ENCODE results near the gene MAMDC2.

MAMDC2 gene

DNA sequence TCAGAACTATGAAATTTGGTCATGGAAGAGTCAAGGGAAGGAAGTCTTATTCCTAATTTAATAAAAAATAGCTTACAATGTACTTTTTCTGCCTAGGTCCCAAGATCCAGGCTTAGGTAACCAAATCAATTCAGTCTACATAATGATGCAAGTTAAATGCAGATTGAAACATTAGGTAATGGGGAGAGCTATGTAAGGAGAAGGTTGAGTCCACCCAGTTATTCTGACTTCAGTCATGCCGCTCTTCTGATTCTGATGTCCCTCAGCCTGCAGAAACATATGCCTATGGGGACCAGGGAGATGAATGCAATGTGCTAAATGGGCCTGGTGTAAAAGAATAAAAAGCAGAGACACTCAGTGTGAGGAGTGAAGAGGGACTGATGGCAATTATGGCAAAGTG, 63.9 kb downstream of the MAMDC2 start:
- DNase-seq (ENCODE audit: low spot score): no peak

DNA sequence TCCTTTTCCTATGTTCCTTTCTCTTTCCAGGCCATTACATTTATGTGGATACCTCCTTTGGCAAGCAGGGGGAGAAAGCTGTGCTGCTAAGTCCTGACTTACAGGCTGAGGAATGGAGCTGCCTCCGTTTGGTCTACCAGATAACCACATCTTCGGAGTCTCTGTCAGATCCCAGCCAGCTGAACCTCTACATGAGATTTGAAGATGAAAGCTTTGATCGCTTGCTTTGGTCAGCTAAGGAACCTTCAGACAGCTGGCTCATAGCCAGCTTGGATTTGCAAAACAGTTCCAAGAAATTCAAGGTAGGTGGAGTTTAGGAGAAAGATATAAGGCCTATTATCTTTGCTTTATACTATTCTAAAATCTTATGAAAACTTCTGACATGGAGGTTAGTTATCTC, 64.5 kb downstream of the MAMDC2 start:
- DNase-seq (ENCODE audit: low spot score): no peak

DNA sequence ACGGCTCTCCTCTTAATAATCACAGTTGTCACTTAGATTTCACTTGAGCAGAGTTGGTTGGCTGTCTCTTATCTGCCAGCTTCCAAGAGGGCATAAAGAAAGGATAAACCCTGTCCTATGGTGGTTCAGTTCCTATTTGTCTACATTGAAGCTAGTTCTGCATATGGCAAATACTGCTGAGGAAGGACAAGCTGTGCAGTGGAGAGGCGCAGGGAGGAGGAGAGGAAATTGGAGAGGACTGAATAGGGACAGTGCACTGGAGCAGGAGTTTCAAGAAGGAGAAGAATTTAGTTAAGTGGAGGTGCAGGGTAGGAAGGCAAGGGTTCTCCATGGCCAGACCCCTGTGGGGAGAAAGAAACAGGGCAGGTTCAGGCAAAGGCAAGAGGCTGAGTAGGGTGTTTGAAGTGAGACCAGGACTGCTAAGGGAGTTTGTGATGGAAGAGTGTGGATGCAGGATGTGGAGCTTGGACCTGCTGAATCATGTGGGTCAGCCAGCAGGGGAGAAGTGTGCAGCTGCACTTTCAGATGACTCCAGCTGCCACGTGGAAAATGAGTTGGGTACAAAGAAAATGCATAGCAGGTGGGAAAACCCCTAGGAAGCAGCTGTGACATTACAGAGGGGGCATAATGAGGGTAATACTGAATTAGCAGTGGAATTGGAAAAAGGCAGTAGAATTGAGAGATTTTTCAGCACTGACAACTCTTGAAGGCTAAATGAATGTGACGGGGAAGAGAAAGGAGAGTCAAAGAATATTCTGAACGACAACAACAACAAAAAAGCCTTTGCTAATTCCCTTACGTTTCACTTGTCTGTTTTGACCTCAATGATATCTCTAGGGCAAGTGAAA, 66.8 kb downstream of the MAMDC2 start:
- peak; percentile 71 for DNase-seq (ENCODE audit: low spot score)

DNA sequence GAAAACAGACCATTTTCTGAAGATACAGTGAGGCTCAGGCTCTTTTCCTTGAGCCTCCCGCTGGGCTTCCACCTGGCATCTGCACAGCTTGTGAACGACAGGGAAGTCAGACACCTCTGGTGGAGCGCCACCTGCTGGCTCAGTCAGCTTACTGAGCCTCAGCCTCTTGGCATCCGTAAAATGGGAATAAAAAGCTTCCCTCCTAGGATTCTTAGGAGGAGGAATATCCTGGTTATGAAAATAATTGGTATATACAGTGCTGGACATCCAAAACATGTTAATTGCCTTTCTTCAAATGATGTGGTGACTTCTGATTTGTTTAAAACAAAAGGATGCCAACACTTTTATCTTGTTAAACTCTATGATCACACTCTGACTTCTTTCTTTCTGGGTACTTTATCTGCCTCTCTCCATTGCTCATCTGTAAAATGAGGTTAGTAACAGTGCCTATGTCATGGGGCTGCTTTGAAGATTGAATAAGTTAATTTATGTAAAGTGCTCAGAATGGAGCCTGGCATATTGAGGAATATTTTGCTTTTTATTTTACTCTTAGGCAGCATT, 67.5 kb downstream of the MAMDC2 start:
- peak; percentile 83 for DNase-seq (ENCODE audit: low spot score)

DNA sequence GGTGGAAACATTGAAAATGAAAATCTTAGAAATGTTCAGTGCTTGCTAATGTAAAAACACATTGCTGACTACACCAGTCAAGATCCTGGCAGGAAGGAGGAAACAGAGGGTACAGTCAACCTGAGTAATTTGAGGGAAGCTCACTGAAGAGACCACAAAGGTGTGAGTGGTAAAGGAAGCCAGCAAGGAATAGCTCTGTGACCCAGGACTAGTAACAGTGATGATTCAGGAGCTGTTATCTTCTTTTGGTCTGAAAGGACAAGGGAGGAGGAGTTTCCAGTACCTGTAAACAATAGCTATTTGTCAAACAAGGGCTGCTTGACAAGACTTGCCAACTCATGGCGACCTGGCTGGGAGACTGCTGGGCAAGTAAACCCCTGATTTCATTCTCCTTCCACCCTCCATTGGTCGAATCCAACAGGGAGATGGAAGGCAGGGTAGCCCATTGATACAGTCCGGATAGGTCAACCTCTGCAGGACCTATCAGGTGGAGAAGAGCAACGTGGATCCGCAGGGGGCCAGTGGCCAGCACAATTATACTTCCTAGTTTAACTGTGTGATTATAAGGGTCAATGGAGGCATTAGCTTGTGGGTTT, 68.1 kb downstream of the MAMDC2 start:
- DNase-seq (ENCODE audit: low spot score): peak; percentile 97

DNA sequence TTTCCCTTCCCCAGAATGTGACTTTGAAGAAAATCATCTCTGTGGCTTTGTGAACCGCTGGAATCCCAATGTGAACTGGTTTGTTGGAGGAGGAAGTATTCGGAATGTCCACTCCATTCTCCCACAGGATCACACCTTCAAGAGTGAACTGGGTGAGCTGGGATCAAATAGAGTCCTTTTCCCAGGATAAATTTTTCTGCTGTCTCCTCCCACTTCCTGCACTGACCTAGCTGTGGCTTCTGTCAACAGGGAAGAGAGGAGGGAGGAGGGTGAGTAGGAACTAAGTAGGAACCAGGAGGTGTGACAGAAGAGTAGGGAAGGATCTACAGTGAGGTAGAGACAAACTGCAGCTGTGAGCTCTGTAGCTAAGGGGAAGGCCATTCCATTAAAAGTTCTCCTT, 69.3 kb downstream of the MAMDC2 start:
- DNase-seq (ENCODE audit: low spot score): peak; percentile 90

DNA sequence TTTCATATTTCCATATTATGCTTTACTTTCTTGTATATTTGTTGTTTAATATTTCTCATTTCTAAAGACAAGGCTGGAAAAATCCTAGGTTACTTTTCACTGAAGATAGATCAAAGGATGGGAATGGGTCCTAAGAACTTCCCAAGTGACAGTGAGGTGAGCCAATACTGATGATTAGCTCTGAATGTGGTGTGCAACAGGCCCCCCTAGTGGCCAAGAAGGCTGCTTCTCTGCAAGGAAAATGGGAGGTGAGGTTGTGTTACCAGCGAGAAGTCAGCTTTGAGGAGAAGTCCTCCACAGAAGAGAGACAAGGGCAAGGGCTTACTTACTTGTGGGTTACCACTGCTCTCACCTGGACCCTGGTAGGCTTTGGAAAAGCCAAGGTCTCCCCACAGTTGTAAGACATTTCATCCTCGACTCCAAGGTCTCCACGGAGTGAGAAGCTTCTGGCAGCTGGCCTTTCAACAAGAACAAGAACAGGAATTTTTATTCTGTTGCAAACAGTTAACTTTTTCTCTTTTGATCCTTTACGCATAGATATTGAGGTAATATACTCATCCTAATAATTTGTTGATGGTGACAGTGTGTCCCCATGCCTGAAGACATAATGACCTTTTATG, 69.9 kb downstream of the MAMDC2 start:
- DNase-seq (ENCODE audit: low spot score): peak; percentile 55

DNA sequence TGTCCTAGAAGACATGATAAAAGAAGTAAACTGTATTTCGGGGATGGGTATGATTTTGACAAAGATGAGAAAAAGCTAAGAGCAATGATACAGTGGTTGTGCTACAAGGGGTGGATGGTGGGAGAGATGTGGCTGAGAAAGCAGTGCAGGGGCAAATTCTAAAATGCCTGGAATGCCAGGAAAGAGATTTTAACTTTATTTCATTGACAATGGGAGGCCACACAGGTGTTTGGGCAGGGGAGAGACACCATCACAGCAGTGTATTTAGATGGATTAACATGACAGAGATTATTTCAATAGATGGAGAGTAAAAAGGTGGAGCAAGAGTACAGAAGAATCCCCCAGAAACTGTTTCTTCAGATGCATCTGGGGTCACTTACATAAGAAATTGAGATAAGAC, 71.2 kb downstream of the MAMDC2 start:
- no peak for DNase-seq (ENCODE audit: low spot score)

DNA sequence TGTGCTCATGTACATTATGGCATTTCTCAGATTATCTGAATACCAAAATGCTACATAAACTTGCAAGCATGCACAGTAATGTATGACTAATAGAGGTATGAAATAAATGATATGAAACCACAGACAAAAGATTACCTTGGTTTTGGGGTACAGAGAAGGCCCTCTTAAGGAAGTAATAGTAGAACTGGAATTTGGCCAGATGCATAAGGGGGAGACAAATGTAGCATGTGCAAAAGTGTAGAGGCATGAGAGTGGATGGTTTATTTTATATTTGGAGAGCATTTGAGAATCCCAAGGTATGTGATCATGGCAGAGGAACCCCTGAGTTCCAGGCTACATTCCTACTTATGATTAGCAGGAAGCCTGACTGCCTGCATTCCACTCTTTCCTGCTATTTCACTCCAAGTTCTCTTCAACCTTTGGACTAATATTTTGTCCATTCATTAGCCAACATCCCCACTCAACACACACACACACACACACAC, 74.2 kb downstream of the MAMDC2 start:
- DNase-seq (ENCODE audit: low spot score): peak; percentile 80

DNA sequence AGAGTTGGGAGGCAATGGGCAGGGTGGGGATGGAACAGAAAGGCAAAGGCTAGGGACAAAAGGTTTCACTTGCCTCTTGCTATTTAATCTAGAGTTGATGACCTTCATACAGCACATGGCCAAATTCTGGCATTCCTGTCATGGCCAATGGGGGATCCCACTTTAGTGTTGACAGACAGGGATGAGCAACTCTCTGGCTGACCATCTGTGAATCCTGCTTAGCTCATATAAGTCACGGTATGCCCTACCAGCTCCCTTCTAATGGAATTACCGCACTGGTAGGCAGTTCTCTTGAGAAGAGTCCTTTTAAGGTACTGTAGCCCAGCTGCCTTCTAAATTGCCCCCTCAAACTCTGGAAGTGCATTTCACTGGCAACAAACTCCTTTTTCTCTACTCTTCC, 76.1 kb downstream of the MAMDC2 start:
- peak; percentile 55 for DNase-seq (ENCODE audit: low spot score)

DNA sequence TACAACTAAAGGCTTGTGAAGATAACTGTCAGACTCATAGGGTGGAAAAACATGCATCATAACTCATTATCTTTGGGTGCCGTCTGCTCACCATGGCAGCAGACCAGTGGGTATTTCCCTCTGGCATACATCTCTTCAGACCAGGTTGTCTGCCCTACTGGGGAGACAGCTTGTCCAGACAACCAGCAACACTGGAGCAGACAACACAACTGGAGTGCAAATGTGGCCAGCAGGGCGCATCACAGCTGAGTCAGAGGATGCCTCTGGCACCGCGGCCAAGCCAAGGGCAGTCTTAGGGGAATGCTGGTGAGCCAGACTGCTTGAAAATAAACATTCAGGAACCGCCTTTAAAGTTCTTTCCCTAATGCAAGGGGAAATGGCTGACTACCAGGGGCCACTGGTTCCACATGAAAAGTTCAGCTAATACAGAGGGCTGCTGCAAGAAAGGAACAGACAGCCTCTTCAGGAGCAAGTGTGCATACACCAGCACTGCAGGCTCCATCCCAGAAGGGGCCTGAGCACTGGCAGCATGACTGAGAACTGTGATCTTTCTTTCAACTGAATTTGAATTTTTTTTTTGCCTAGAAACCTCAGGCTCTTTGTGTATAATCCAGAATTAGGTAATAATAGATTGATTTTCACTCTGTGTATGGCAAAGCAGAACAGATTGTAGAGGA, 77.3 kb downstream of the MAMDC2 start:
- peak; percentile 99 for DNase-seq (ENCODE audit: low spot score)

DNA sequence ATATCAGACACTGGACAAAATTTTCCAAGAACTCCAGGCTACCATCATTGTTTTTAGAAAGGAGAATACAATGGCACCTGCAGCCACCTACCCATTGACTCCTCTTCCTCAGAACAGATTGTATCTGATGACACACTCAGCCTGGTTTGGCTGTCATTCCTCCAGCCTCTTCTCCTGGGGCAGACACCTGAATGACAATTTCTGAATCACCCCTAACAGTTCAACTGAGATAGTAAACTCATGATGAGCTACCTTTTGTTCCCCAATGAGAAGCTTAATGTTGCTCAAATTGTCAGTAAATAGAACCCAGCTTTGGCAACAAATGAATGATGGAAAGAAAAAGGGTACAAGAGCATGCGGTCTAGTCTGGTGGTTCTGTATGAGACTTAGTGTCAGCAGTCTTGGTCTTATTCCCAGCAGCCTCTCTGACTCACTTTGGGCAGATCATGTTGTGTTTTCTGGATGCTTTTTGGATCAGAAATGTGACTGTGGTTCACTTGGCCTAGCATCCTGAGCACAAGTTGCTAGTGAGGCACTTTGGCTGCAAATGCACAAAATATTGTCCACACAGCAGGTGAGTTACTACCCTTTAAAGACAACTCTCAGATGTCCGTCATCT, 78.3 kb downstream of the MAMDC2 start:
- DNase-seq (ENCODE audit: low spot score): peak; percentile 56

DNA sequence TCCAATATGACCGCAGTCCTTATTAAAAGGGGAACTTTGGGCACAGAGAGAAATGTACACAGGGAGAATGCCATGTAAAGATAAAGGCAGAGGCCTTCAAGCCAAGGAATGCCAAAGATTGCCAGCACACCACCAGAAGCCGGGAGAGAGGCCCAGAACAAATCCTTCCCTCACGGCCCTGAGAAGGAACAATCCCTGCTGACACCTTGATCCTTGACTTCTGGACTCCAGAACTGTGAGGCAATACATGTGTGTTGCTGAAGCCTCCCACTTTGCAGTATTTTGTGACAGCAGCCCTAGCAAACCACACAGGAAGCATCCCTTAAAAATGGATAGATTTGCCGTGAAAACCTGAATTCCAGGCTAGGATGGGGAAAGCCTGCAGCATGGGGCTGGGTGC, 80.0 kb downstream of the MAMDC2 start:
- DNase-seq (ENCODE audit: low spot score): no peak

DNA sequence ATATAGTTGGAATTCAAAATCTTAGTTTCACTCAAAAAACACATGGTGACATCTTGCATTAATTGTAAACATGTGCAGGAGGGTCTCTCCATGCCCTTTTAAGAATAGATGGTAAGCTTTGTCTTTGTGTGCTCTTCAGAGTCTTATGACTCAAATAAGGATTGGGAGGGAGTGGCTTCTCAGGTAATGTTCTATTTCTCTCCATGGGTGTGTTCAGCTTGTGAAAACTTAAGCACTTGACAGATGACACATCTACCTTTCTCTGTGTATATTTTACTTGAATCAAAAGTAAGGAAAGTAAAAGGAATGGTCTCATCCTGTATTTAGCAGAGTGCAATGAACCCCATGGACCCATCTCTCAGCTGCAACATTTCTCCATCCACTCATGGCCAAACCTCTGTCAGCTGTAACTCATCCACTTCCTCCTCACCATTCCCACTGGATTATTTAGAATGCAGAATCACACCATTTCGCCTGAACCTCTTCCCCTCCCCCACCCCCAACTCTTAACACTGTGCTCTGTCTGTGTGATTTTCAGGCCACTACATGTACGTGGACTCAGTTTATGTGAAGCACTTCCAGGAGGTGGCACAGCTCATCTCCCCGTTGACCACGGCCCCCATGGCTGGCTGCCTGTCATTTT, 82.1 kb downstream of the MAMDC2 start:
- DNase-seq (ENCODE audit: low spot score): no peak

DNA sequence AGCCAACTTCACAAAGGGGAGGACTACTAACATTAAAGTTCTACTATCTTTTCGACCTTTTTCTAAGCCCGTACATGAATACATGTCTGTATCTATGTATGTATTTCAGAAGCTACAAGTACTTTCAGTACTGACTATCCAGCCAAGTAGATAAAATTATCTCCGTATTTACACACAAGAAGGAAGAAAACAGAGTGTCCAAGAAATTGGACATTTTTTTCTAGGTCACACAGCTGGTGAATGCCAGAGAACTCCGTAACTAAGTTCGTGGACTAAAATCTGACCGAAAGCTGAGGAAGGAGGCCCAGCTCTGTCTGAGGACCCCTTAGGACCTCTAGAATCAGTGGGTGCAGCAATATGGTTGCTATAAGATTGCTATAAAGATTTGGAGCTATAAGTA, 83.4 kb downstream of the MAMDC2 start:
- no peak for DNase-seq (ENCODE audit: low spot score)

DNA sequence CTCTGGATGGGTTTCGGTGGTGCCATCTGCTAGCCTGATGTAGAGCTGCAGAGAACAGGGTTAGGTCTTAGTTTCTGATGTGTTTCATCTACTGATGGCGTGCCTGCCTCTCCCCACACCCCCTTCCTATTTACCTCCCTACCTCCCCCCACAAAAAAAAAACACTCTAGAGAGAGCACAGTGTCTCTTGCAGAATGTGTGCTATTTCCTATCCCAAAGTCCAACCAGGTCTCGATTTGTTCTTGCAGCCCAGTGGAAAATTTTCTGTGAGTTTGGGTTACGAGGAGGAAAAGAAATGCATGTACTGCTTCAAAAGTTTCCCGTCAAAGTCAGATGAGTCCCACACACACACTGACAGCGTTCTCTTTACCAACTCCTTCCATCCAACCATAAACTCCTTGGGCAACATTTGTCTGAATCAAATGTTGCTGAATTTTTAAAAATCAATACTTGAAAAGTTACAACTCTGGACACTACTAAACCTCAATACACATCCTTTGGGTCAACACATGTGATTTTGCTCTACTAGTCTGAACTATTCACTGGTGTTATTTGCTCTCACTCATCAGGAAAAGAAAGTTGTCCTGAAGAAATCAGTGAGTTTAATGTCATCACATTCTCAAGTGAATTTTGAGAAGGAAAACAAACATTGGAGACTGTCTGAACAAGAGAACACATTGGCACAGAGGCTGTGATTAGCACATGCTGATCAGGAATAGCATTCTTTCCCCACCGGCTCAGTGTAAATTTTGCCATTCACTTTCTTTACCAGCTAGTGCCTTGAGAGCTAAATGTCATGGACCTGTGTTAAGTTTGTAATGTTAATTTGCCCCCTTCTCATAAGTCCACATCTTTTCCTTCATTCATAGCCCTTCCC, 84.1 kb downstream of the MAMDC2 start:
- no peak for DNase-seq (ENCODE audit: low spot score)

DNA sequence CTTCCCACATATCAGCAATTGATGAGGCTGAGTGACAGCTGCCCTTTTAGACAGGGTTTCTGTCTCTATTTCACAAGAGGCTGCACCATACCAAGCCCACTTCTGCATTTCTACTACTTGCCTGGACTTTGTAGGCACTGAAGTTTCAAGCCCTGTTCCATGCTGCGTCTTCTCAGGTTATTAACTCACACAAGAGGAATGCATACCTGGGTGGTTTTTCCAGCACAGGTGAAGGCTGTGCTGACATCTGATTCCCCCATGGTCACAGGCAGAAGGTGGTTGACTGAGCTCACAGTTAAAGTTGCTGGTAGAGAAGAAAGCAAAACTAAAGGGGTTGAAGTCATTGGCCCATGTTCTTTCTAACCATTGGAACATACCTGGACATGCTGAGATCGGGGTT, 86.6 kb downstream of the MAMDC2 start:
- DNase-seq (ENCODE audit: low spot score): peak; percentile 43

DNA sequence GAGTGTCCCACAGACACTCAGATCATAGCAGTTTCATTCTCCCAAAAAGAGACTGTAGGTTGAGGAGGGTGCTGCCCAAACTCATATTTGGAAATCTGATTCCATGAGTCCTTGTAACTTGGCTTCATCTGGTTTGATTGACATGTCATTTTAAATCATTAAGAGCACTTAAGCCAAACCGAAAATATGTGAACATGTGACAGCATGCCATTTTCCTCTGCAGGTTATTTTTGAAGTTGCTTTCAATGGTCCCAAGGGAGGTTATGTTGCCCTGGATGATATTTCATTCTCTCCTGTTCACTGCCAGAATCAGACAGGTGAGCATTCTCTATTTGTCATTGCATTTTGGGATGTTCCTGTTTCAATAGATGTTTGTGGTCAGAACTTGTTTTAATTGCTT, 87.6 kb downstream of the MAMDC2 start:
- DNase-seq (ENCODE audit: low spot score): no peak

DNA sequence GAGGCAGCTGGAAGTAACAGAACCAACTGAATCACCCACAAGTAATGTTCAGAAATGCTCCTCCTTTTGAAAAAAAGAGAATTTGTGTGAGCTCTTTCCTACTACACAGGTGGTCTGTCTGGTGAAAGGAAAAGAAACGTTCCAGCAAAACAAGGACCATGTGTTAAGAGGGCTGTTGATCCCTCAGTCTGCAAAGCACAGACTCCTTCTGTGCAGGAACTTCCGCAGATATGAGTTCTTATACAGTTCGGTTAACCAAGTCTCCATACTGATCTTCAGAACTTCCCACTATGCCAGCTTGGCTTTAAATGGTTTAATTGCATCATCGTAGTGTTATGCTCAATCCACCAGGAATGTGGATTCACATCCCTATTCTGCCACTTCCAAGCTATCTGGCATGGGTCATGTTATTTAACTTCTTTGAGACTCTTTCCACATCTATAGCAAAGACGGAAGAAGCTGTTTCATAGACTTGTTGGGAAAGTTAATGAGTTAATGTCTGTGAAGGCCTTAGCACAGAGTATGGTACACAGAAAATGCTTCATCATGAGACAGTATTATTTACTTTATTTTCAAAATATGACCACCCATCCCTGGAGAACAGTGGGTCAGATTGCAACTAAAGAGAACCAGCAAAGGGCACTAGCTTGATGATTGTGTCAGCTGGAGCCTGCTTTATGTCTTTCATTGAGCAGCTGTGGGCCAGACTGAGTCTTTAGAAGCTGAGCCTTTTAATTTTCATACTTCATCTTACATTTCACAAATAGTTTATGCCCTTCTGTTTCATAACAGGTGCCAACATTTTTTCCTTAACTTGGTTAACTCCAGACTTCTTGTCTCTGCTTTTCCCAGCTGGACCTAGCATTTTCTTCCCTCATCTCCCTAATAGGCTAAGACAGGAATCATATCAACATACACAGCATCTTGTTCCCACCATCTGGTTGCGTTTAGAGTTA, 89.9 kb downstream of the MAMDC2 start:
- DNase-seq (ENCODE audit: low spot score): no peak

Data from kidney tubule cell (primary cell).